Measurements from ENCODE around the gene COQ8A.

GRCh38 chr1:226993814-226994585, 53.9 kb downstream of the COQ8A start:
- TF ChIP-seq GABPA (IDR thresholded peaks at IDR 0.05; ENCODE audit: low read depth) = no peak
- no peak for TF ChIP-seq POLR2AphosphoS5 (IDR thresholded peaks at IDR 0.05; ENCODE audit: low read depth)
